ENCODE data around the gene USP2. TPM values are rescaled to one million over a fixed set of nuclear protein-coding genes. Genes with fewer than 3 reads are reported as not detected.

Gene USP2
- total RNA-seq, 1 experiment from 2014 or later, result 2.1 TPM

DNA sequence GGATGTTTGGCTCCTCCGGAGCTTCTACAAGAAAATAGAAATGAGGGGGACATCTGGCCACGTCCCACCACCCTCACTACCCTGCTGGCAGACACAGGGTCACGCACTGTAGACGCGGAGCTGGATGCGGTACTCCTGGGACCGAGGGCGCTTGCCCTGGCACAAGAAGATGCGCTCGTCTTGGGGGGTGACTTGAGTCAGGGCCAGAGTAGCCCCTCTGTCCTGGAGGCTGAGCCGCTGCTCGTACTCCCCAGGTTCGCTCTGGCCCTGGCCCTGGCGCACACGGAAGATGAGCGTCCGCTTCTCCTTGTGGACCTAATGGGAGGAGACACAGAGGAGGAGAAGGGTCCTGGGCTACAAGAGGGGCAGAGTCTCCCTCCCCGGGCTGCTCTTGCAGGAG lies 66.8 kb downstream of the USP2 start:
- H3K4me3 ChIP-seq, result no peak overlapping the region
- DNase-seq, result no peak
- H3K27me3 ChIP-seq, result peaks cover 9% of the 10 kb centered on the region
- H3K36me3 ChIP-seq, result no peaks in the 10 kb centered on the region
- H3K9me3 ChIP-seq, result no peaks in the 10 kb centered on the region

DNA sequence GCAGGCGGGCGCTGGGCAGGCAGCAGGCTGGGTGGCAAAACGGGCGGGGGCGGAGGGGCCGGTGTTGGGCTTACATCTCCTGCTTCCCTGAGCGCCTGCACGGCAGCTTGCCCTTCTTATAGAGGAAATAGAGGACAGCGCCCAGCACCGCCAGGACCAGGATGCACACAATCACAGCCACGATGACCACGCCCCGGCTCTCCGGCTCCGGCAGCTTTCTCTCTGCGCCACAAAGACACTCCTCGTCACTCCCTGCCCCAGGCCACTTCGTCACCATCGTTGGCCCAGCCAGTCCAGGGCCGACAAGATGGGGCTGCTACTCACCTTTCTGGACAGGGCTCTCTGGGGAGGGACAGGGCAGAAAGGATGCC lies 70.8 kb downstream of the USP2 start:
- no peak for DNase-seq
- Histone ChIP-seq H3K27me3 (no peaks in the 10 kb centered on the region), H3K36me3 (no peaks in the 10 kb centered on the region)

GRCh38 chr11:119309953-119310681 lies 71.4 kb downstream of the USP2 start:
- H3K27me3 ChIP-seq, result no peaks in the 10 kb centered on the region
- no peaks in the 10 kb centered on the region for H3K9me3 ChIP-seq
- H3K36me3 ChIP-seq, result no peaks in the 10 kb centered on the region
- H3K4me3 ChIP-seq, result no peak overlapping the region
- DNase-seq, result no peak

More for the DNA sequence above, 70.8 kb downstream of the USP2 start:
- Histone ChIP-seq H3K4me3 (no peak overlapping the region), H3K9me3 (no peaks in the 10 kb centered on the region)

DNA sequence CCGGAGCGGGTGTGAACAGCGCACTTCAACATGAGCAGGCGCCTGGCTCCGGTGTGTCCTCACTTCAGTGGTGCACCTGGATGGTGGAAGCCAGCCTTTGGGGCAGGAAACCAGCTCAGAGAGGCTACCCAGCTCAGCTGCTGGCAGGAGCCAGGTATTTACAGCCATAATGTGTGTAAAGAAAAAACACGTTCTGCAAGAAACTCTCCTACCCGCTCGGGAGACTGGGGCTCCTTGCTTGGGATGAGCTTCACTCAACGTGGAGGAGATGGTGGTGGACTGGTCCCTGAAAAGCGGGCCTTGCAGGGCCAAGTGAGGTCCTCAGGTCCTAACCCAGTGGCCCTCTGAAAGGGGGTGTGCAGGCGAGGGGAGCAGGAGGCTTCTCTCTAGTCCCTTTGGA lies 72.1 kb downstream of the USP2 start:
- Histone ChIP-seq H3K4me3 (no peak overlapping the region), H3K9me3 (no peaks in the 10 kb centered on the region), H3K36me3 (no peaks in the 10 kb centered on the region), H3K27me3 (no peaks in the 10 kb centered on the region)
- no peak for DNase-seq

GRCh38 chr11:119307974-119308373 lies 73.5 kb downstream of the USP2 start:
- H3K9me3 ChIP-seq, result no peaks in the 10 kb centered on the region
- no peak overlapping the region for H3K4me3 ChIP-seq
- no peak for DNase-seq
- no peaks in the 10 kb centered on the region for H3K27me3 ChIP-seq
- H3K36me3 ChIP-seq, result peaks cover 12% of the 10 kb centered on the region

- Histone ChIP-seq H3K36me3 (peaks cover 13% of the 10 kb centered on the region), H3K27me3 (no peaks in the 10 kb centered on the region), H3K4me3 (no peak overlapping the region), H3K9me3 (no peaks in the 10 kb centered on the region)
- DNase-seq, result no peak
These were observed 74.3 kb downstream of the USP2 start for GRCh38 chr11:119307219-119307618.

GRCh38 chr11:119306373-119306890 lies 75.1 kb downstream of the USP2 start:
- peaks cover 19% of the 10 kb centered on the region for H3K36me3 ChIP-seq
- no peak overlapping the region for H3K4me3 ChIP-seq
- no peak for DNase-seq
- no peaks in the 10 kb centered on the region for H3K27me3 ChIP-seq
- H3K9me3 ChIP-seq, result no peaks in the 10 kb centered on the region

DNA sequence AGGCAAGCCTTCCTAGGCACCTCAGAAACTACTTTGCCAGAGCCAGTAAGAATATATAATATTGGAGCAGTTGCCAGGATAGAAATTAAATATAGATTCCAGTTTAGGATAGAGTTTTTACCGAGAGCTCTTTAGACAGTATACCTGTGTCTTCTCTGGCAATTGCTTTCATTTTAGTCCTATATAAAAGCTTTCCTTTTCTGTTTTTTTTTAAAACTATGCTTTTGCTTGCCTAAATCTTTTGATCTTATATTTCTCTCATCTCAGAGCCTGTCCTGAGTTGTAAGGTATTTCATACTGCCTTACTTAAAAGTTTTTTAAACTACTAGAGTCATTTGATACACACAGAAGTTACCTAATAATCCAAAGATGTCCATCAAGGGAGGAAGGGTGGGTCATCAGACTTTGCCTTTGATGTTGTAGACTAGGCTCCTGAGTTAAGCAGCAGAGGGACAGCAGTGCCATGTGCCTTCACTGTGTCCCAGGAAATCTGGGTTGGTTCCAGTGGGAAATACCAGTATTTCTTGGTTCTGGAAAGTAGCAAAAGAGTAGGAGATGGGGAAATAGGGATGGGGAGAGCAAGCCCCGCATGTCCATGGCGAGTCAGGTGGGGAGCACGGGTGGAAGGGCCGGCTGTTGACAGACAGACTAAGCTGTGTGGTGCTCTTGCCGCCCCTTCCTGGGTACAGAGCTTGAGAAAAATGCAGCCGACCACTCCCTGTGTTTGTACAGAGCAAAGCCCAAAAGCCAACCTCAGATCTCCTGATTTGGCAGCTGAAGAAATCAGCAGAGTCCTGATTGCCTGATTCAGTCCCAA lies 75.7 kb downstream of the USP2 start:
- H3K4me3 ChIP-seq, result no peak overlapping the region
- H3K27me3 ChIP-seq, result no peaks in the 10 kb centered on the region
- no peaks in the 10 kb centered on the region for H3K9me3 ChIP-seq
- peaks cover 23% of the 10 kb centered on the region for H3K36me3 ChIP-seq
- DNase-seq, result no peak

Other genes starting within 250 kb of the USP2 start
- gene ABCG4, start 232.6 kb downstream of the USP2 start, total RNA-seq (2014; rRNA removed; shearing (Covaris generic); ENCODE audit: low replicate concordance), result not detected in 2 replicates
- 12.9 and 16.8 TPM in 2 replicates for gene NLRX1, start 213.0 kb downstream of the USP2 start, total RNA-seq (2014; rRNA removed; shearing (Covaris generic); ENCODE audit: low replicate concordance)
- not detected in 2 replicates for gene NHERF4, start 196.2 kb downstream of the USP2 start, total RNA-seq (2014; rRNA removed; shearing (Covaris generic); ENCODE audit: low replicate concordance)
- 5.7 and 6.2 TPM in 2 replicates for gene CBL, start 175.4 kb downstream of the USP2 start, total RNA-seq (2014; rRNA removed; shearing (Covaris generic); ENCODE audit: low replicate concordance)
- 1.8 and 13.6 TPM in 2 replicates for gene MCAM, start 64.6 kb downstream of the USP2 start, total RNA-seq (2014; rRNA removed; shearing (Covaris generic); ENCODE audit: low replicate concordance)
- gene RNF26, start 47.2 kb downstream of the USP2 start, total RNA-seq (2014; rRNA removed; shearing (Covaris generic); ENCODE audit: low replicate concordance), result 8.5 and 23.3 TPM in 2 replicates
- gene C1QTNF5, start 40.8 kb downstream of the USP2 start, total RNA-seq (2014; rRNA removed; shearing (Covaris generic); ENCODE audit: low replicate concordance), result not detected in 2 replicates
- gene MFRP, start 35.0 kb downstream of the USP2 start, total RNA-seq (2014; rRNA removed; shearing (Covaris generic); ENCODE audit: low replicate concordance), result not detected in 2 replicates
- gene THY1, start 41.5 kb upstream of the USP2 start, total RNA-seq (2014; rRNA removed; shearing (Covaris generic); ENCODE audit: low replicate concordance), result 122 and 188 TPM in 2 replicates